Measurements from ENCODE around the gene ZC3H18.

ZC3H18 gene

DNA sequence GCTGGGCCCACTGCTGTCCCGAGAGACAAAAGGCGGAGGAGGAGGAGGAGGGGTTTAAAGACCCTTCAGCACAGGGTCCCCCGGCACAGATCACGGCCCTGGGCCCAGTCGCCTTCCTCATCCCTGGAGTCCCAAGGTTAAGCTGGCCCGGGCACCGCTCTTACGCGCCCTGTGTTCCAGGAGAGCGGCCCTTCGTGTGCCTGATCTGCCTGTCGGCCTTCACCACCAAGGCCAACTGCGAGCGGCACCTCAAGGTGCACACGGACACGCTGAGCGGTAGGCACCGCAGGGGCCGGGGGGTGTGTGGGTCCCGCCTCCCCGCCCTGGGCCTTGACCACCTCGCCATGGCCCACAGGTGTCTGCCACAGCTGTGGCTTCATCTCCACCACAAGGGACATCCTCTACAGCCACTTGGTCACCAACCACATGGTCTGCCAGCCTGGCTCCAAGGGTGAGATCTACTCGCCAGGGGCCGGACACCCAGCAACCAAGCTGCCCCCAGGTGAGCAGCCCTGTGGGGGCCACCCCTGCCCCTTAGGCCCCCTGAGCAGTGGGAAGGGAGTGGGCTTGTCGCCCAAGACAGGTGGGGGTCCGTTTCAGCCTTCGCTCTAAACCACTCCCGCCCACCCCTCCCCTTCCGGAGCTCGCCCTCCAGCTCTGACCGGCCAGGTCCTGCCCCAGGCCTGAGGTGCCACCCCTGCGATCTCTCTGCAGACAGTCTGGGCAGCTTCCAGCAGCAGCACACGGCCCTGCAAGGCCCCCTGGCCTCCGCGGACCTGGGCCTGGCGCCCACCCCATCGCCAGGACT is 37.6 kb upstream of the ZC3H18 start:
- peak in 2 of 14 donors; percentile 14 to 27 for DNase-seq

DNA sequence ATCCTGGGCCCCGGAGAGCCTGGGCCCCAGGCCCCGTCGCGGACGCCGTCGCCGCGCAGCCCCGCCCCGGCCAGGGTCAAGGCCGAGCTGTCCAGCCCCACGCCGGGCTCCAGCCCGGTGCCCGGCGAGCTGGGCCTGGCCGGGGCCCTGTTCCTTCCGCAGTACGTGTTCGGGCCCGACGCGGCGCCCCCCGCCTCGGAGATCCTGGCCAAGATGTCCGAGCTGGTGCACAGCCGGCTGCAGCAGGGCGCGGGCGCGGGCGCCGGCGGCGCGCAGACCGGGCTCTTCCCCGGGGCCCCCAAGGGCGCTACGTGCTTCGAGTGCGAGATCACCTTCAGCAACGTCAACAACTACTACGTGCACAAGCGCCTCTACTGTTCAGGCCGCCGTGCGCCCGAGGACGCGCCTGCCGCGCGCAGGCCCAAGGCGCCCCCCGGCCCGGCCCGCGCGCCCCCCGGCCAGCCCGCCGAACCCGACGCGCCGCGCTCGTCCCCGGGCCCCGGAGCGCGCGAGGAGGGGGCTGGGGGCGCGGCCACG is 36.8 kb upstream of the ZC3H18 start:
- DNase-seq = peak in 9 of 14 donors; percentile 19 to 76 (median 33)

- peak in 12 of 14 donors; percentile 39 to 88 (median 56) for DNase-seq
Measured at GRCh38 chr16:88533932-88534637, 36.1 kb upstream of the ZC3H18 start.

- peak in 2 of 14 donors; percentile 26 to 49 for DNase-seq
Measured at GRCh38 chr16:88534638-88535190, 35.5 kb upstream of the ZC3H18 start.

- no peak for DNase-seq
Measured at GRCh38 chr16:88535191-88535856, 34.9 kb upstream of the ZC3H18 start.

- no peak for DNase-seq
Measured at GRCh38 chr16:88535857-88536222, 34.4 kb upstream of the ZC3H18 start.

GRCh38 chr16:88536510-88536909 is 33.7 kb upstream of the ZC3H18 start:
- DNase-seq = no peak

- no peak for DNase-seq
Measured at GRCh38 chr16:88536971-88537751, 33.0 kb upstream of the ZC3H18 start.

DNA sequence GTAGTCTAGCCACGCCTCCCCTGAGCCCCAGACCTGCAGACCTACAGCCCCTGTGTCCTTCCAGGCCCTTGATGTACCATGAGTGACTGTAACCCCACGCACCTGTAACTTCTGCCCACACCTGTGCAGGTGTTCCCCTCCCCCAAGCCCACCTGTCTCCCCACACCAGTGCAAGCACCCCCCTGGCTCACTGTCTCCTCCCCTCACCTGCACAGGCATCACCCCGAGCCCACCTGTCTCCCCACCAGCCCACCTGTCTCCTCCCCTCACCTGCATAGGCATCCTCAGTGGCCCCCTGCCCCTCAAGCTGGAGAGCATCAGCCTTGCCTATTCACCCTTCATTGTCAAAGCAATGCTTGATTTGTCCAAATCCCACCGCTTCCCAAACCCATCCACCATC is 32.3 kb upstream of the ZC3H18 start:
- no peak for DNase-seq

- DNase-seq = no peak
Measured at GRCh38 chr16:88538366-88539060, 31.7 kb upstream of the ZC3H18 start.

- DNase-seq = no peak
Measured at GRCh38 chr16:88539261-88539651, 30.9 kb upstream of the ZC3H18 start.

- DNase-seq = no peak
Measured at GRCh38 chr16:88539652-88540345, 30.4 kb upstream of the ZC3H18 start.

GRCh38 chr16:88540346-88540977 is 29.7 kb upstream of the ZC3H18 start:
- DNase-seq = no peak

GRCh38 chr16:88541831-88542616 is 28.2 kb upstream of the ZC3H18 start:
- DNase-seq = peak in 2 of 14 donors; percentile 40 to 95

GRCh38 chr16:88543230-88543813 is 26.9 kb upstream of the ZC3H18 start:
- no peak for DNase-seq

DNA sequence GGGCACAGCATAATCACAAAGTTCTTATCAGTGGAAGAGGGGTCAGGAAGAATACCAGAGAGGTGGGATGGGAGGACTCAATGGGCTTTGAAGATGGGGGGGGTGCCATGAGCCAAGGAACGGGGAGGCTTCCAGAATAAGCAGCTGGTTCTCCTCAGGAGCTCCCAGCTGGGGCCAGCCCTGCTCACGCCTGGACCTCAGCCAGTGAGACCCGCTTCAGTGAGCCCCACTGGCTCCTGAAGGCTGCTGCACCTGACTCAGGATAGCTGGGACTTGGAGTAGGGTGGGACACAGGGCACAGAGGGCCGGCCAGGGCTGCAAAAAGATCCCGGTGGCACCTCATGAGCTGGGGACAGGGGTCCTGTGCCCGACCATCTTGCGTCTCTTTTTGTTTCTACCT is 24.4 kb upstream of the ZC3H18 start:
- DNase-seq = no peak

- DNase-seq = no peak
Measured at GRCh38 chr16:88548131-88548874, 21.9 kb upstream of the ZC3H18 start.

GRCh38 chr16:88548985-88549384 is 21.2 kb upstream of the ZC3H18 start:
- DNase-seq = no peak

Data from C1 segment of cervical spinal cord (tissue), 14 donors.